ENCODE results near the gene IFT122.

IFT122 gene

GRCh38 chr3:129554356-129555152, 114.5 kb downstream of the IFT122 start:
- DNase-seq (ENCODE audit: low read depth in 1 of 2, low spot score in 1 of 2): no peak

GRCh38 chr3:129555153-129555550, 115.1 kb downstream of the IFT122 start:
- DNase-seq (ENCODE audit: low read depth in 1 of 2, low spot score in 1 of 2): no peak

GRCh38 chr3:129555616-129556357, 115.8 kb downstream of the IFT122 start:
- no peak for DNase-seq (ENCODE audit: low read depth in 1 of 2, low spot score in 1 of 2)

- DNase-seq (ENCODE audit: low read depth in 1 of 2, low spot score in 1 of 2): no peak
Measured at GRCh38 chr3:129556358-129556695, 116.3 kb downstream of the IFT122 start.

- no peak for DNase-seq (ENCODE audit: low read depth in 1 of 2, low spot score in 1 of 2)
Measured at GRCh38 chr3:129556890-129557547, 117.0 kb downstream of the IFT122 start.

GRCh38 chr3:129557548-129557894, 117.5 kb downstream of the IFT122 start:
- no peak for DNase-seq (ENCODE audit: low read depth in 1 of 2, low spot score in 1 of 2)

GRCh38 chr3:129558081-129558771, 118.2 kb downstream of the IFT122 start:
- DNase-seq (ENCODE audit: low read depth in 1 of 2, low spot score in 1 of 2): no peak

GRCh38 chr3:129558772-129559564, 118.9 kb downstream of the IFT122 start:
- no peak for DNase-seq (ENCODE audit: low read depth in 1 of 2, low spot score in 1 of 2)

GRCh38 chr3:129559565-129560079, 119.6 kb downstream of the IFT122 start:
- no peak for DNase-seq (ENCODE audit: low read depth in 1 of 2, low spot score in 1 of 2)

GRCh38 chr3:129560269-129560787, 120.3 kb downstream of the IFT122 start:
- DNase-seq (ENCODE audit: low read depth in 1 of 2, low spot score in 1 of 2): no peak

- no peak for DNase-seq (ENCODE audit: low read depth in 1 of 2, low spot score in 1 of 2)
Measured at GRCh38 chr3:129560911-129561594, 121.0 kb downstream of the IFT122 start.

GRCh38 chr3:129561619-129562248, 121.7 kb downstream of the IFT122 start:
- no peak for DNase-seq (ENCODE audit: low read depth in 1 of 2, low spot score in 1 of 2)

- DNase-seq (ENCODE audit: low read depth in 1 of 2, low spot score in 1 of 2): no peak
Measured at GRCh38 chr3:129562803-129563202, 122.8 kb downstream of the IFT122 start.

GRCh38 chr3:129563332-129563731, 123.3 kb downstream of the IFT122 start:
- DNase-seq (ENCODE audit: low read depth in 1 of 2, low spot score in 1 of 2): no peak

- DNase-seq (ENCODE audit: low read depth in 1 of 2, low spot score in 1 of 2): no peak
Measured at GRCh38 chr3:129563850-129564535, 124.0 kb downstream of the IFT122 start.

GRCh38 chr3:129564981-129565644, 125.1 kb downstream of the IFT122 start:
- DNase-seq (ENCODE audit: low read depth in 1 of 2, low spot score in 1 of 2): no peak

GRCh38 chr3:129565902-129566301, 125.9 kb downstream of the IFT122 start:
- no peak for DNase-seq (ENCODE audit: low read depth in 1 of 2, low spot score in 1 of 2)

GRCh38 chr3:129567176-129567705, 127.2 kb downstream of the IFT122 start:
- no peak for DNase-seq (ENCODE audit: low read depth in 1 of 2, low spot score in 1 of 2)
